IMR-90 (cell line): Measurements from ENCODE around the gene MITD1. TPM values are rescaled to one million over a fixed set of nuclear protein-coding genes. Genes with fewer than 3 reads are reported as not detected.
"Not testable (repeated sequence)": the region's sequence is repeated elsewhere in the genome, so short reads cannot be mapped to it uniquely, and the experiment has no call there.

Experiments
- ATAC-seq: fragments of 200-7000 bp; cut with Tn5 transposase; 2 replicates; pipeline ENCODE4 v1.9.1; 2020; ENCODE audit warnings: low read depth, mild to moderate bottlenecking, moderate library complexity
- BruUV-seq: library from RNA; stranded (reverse); fragments of 400-500 nt; replicated peaks from 2 replicates; lab custom pipeline; 2021; lab: Mats Ljungman, UMichigan
- CTCF ChIA-PET: fragments of 300-600 bp; formaldehyde crosslinking; extraction: SDS; loops from one replicate; lab custom pipeline; 2021; ENCODE audit warnings: antibody characterized with exemption; lab: Yijun Ruan, JAX
- POLR2A ChIA-PET: fragments of 300-600 bp; sonication (Branson Sonifier 250); formaldehyde crosslinking; loops from one replicate; lab custom pipeline; 2022; ENCODE audit warnings: antibody characterized with exemption; ENCODE audit not compliant: unreplicated experiment; lab: Charles Lee
- DNase-seq: peaks from one replicate; pipeline ENCODE4 v3.0.0; 2013
- H2AFZ ChIP-seq: replicated peaks from 2 replicates; pipeline ENCODE3; 2013; ENCODE audit warnings: low read length, mild to moderate bottlenecking; ENCODE audit not compliant: poor library complexity
- H2AK5ac ChIP-seq: 2 replicates; pipeline ENCODE4 v1.6.1; 2013; ENCODE audit warnings: low read depth, low read length, inconsistent platforms
- H2AK9ac ChIP-seq: replicated peaks from 2 replicates; pipeline ENCODE3; 2013; ENCODE audit warnings: mild to moderate bottlenecking, low read depth, low read length, moderate library complexity; ENCODE audit not compliant: poor library complexity
- H2BK120ac ChIP-seq: 2 replicates; pipeline ENCODE4 v1.6.1; 2013; ENCODE audit warnings: low read depth, low read length, inconsistent platforms
- H2BK15ac ChIP-seq: 3 replicates; pipeline ENCODE4 v1.6.1; 2013; ENCODE audit warnings: low read depth, low read length, inconsistent platforms
- H2BK20ac ChIP-seq: 2 replicates; pipeline ENCODE4 v1.6.1; 2013; ENCODE audit warnings: low read depth, mild to moderate bottlenecking, inconsistent platforms, low read length, moderate library complexity
- H2BK5ac ChIP-seq: 2 replicates; pipeline ENCODE4 v1.6.1; 2013; ENCODE audit warnings: mild to moderate bottlenecking, low read depth, low read length, inconsistent platforms; ENCODE audit not compliant: poor library complexity, severe bottlenecking
- H3K14ac ChIP-seq: replicated peaks from 2 replicates; pipeline ENCODE4 v1.6.1; 2013; ENCODE audit warnings: low read depth, low read length, inconsistent platforms
- H3K18ac ChIP-seq: 2 replicates; pipeline ENCODE4 v1.6.1; 2013; ENCODE audit warnings: low read depth, low read length, control low read depth
- H3K23ac ChIP-seq: 2 replicates; pipeline ENCODE4 v1.6.1; 2013; ENCODE audit warnings: low read depth, low read length, inconsistent platforms
- H3K27ac ChIP-seq: 2 replicates; pipeline ENCODE4 v1.5.1; 2013; ENCODE audit warnings: mild to moderate bottlenecking, control low read depth, low read length; ENCODE audit not compliant: insufficient read depth
- H3K27me3 ChIP-seq: 2 replicates; pipeline ENCODE4 v1.6.1; 2013; ENCODE audit warnings: low read length; ENCODE audit not compliant: control insufficient read depth, insufficient read depth
- H3K36me3 ChIP-seq: 2 replicates; pipeline ENCODE4 v1.6.1; 2013; ENCODE audit warnings: low read length, mixed read lengths; ENCODE audit not compliant: control insufficient read depth, insufficient read depth
- H3K4ac ChIP-seq: 2 replicates; pipeline ENCODE4 v1.6.1; 2013; ENCODE audit warnings: low read depth, low read length, inconsistent platforms
- H3K4me1 ChIP-seq: 2 replicates; pipeline ENCODE4 v1.6.1; 2013; ENCODE audit warnings: low read length, mixed read lengths; ENCODE audit not compliant: control insufficient read depth, insufficient read depth
- H3K4me2 ChIP-seq: 2 replicates; pipeline ENCODE4 v1.6.1; 2013; ENCODE audit warnings: low read depth, mild to moderate bottlenecking, control low read depth, low read length, moderate library complexity
- H3K4me3 ChIP-seq: 2 replicates; pipeline ENCODE4 v1.5.1; 2013; ENCODE audit warnings: low read depth, mild to moderate bottlenecking, control low read depth, low read length, moderate library complexity; ENCODE audit not compliant: insufficient read depth
- H3K56ac ChIP-seq: 2 replicates; pipeline ENCODE4 v1.6.1; 2013; ENCODE audit warnings: low read length, inconsistent platforms; ENCODE audit not compliant: insufficient read depth; ENCODE audit errors: extremely low read depth
- H3K79me1 ChIP-seq, 2 experiments: 2 replicates each; pipeline ENCODE4 v1.6.1; 2013; ENCODE audit warnings: low read length in 2 of 2, inconsistent platforms in 1 of 2, low read depth in 1 of 2
- H3K9ac ChIP-seq: 2 replicates; pipeline ENCODE4 v1.6.1; 2013; ENCODE audit warnings: low read depth, low read length, control low read depth
- H3K9me1 ChIP-seq: 2 replicates; pipeline ENCODE4 v1.6.1; 2013; ENCODE audit warnings: low read length, inconsistent platforms; ENCODE audit not compliant: insufficient read depth
- H3K9me3 ChIP-seq: 2 replicates; pipeline ENCODE4 v1.6.1; 2013; ENCODE audit warnings: low read length; ENCODE audit not compliant: control insufficient read depth, insufficient read depth
- H4K20me1 ChIP-seq: 2 replicates; pipeline ENCODE4 v1.6.1; 2013; ENCODE audit warnings: low read length, inconsistent platforms; ENCODE audit not compliant: insufficient read depth
- H4K5ac ChIP-seq: 2 replicates; pipeline ENCODE4 v1.6.1; 2013; ENCODE audit warnings: mild to moderate bottlenecking, low read depth, low read length, control low read depth
- H4K8ac ChIP-seq, 2 experiments: 2 replicates each; pipeline ENCODE4 v1.6.1; 2013; ENCODE audit warnings: low read depth in 2 of 2, low read length in 2 of 2, control low read depth in 1 of 2, inconsistent platforms in 1 of 2
- H4K91ac ChIP-seq: 2 replicates; pipeline ENCODE4 v1.6.1; 2013; ENCODE audit warnings: low read depth, low read length, inconsistent platforms; ENCODE audit not compliant: insufficient read depth
- WGBS, 2 experiments: methylation state at CpG; one replicate each; pipeline versions ENCODE4 v1.1.5 to v1.1.7; 2013; ENCODE audit warnings: missing lambda C conversion rate in 2 of 2; ENCODE audit not compliant: insufficient read length in 1 of 2; ENCODE audit errors: extremely low coverage in 2 of 2; 5-methylcytosine and 5-hydroxymethylcytosine counted together
- dilution Hi-C: fragments of 300-500 bp; cut with HindIII; formaldehyde crosslinking; loops from one replicate; pipeline ENCODE4 v1.14.3; 2018; ENCODE audit warnings: low sequenced_read_pairs; ENCODE audit not compliant: unreplicated experiment
- in situ Hi-C: fragments of 300-500 bp; cut with MboI; formaldehyde crosslinking; loops from 3 replicates; pipeline ENCODE4 v1.14.3; 2019; ENCODE audit warnings: low sequenced_read_pairs, inconsistent platforms, mixed read lengths
- intact Hi-C: fragments of 100-400 bp; cut with micrococcal nuclease; formaldehyde crosslinking; loops from 2 replicates; pipeline ENCODE4 v1.10.0; 2022
- polyA plus RNA-seq, 3 experiments: library from polyadenylated mRNA; depleted of rRNA; stranded (reverse); fragments of >200 nt; gene quantifications; 2 replicates each; pipeline ENCODE4 v1.2.3, GENCODE V29; 2012; ENCODE audit warnings: low replicate concordance in 1 of 3
- total RNA-seq: library from RNA; depleted of rRNA; stranded (reverse); fragments of >200 nt; gene quantifications from 2 replicates; pipeline ENCODE4 v1.2.3, GENCODE V29; 2012

MITD1 gene
- total and polyA plus RNA-seq, 2 of the 4 experiments (the other 2 are of a cell fraction), result 4.3 to 18.7 TPM

DNA sequence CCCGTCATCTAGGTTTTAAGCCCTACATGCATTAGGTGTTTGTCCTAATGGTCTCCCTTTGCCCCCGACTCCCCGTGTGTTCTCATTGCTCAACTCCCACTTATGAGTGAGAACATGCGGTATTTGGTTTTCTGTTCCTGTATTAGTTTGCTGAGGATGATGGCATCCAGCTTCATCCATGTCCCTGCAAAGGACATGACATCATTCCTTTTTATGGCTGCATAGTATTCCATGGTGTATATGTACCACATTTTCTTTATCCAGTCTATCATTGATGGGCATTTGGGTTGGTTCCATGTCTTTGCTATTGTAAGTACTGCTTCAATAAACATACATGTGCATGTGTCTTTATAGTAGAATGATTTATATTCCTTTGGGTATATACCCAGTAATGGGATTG, 11.5 kb upstream of the MITD1 start:
- H3K18ac ChIP-seq, H3K9me1 ChIP-seq, H3K79me1 ChIP-seq, H2AK9ac ChIP-seq, H3K4me3 ChIP-seq, H2BK120ac ChIP-seq, H3K27me3 ChIP-seq, H2AK5ac ChIP-seq, H3K56ac ChIP-seq, intact Hi-C loops, H3K9ac ChIP-seq, in situ Hi-C loops, H3K4me1 ChIP-seq, H2BK5ac ChIP-seq, H2BK15ac ChIP-seq, POLR2A ChIA-PET, H4K8ac ChIP-seq, H2BK20ac ChIP-seq, CTCF ChIA-PET, H3K27ac ChIP-seq, H4K5ac ChIP-seq, H3K4ac ChIP-seq, ATAC-seq, H3K4me2 ChIP-seq, H3K23ac ChIP-seq, H3K9me3 ChIP-seq, DNase-seq, H4K91ac ChIP-seq, BruUV-seq, H3K14ac ChIP-seq, dilution Hi-C loops, H2AFZ ChIP-seq, H4K20me1 ChIP-seq: not testable (repeated sequence)
- no CpG with 5 or more reads among the region's 4 CpGs for WGBS, 2 experiments
- peaks cover 16% of the 10 kb centered on the region for H3K36me3 ChIP-seq
